ENCODE data around the gene GSKIP.

GRCh38 chr14:96421236-96421635 is 57.9 kb downstream of the GSKIP start:
- TF ChIP-seq, protein P1, sequence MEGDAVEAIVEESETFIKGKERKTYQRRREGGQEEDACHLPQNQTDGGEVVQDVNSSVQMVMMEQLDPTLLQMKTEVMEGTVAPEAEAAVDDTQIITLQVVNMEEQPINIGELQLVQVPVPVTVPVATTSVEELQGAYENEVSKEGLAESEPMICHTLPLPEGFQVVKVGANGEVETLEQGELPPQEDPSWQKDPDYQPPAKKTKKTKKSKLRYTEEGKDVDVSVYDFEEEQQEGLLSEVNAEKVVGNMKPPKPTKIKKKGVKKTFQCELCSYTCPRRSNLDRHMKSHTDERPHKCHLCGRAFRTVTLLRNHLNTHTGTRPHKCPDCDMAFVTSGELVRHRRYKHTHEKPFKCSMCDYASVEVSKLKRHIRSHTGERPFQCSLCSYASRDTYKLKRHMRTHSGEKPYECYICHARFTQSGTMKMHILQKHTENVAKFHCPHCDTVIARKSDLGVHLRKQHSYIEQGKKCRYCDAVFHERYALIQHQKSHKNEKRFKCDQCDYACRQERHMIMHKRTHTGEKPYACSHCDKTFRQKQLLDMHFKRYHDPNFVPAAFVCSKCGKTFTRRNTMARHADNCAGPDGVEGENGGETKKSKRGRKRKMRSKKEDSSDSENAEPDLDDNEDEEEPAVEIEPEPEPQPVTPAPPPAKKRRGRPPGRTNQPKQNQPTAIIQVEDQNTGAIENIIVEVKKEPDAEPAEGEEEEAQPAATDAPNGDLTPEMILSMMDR (IDR thresholded peaks at IDR 0.05 in 4 of 5, conservative IDR thresholded peaks at IDR 0.05 in 1 of 5) = no peak
- TF ChIP-seq POLR2A (IDR thresholded peaks at IDR 0.05) = no peak

All from gastrocnemius medialis (tissue), 4 donors.